ENCODE measurements around the gene LRCH1.

DNA sequence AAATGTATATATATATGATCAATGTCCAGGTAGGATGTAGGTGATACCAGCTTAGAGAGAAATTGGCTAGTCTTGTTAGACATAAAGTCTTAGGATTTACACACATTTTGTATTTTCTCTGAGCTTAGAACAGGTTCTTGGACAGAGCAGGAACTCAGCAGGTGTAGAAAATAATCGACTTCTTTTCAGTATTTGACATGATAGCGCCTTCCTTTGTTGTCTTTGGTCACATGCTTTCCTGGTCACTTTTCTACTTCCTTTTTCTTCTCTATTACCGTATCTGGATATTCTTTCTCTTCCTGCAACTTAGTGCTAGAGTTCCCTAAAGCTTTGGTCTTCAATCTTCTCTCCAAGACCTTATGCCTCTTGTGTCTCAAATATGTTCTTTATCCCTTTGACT is 107.4 kb downstream of the LRCH1 start:
- TF ChIP-seq, protein P1, sequence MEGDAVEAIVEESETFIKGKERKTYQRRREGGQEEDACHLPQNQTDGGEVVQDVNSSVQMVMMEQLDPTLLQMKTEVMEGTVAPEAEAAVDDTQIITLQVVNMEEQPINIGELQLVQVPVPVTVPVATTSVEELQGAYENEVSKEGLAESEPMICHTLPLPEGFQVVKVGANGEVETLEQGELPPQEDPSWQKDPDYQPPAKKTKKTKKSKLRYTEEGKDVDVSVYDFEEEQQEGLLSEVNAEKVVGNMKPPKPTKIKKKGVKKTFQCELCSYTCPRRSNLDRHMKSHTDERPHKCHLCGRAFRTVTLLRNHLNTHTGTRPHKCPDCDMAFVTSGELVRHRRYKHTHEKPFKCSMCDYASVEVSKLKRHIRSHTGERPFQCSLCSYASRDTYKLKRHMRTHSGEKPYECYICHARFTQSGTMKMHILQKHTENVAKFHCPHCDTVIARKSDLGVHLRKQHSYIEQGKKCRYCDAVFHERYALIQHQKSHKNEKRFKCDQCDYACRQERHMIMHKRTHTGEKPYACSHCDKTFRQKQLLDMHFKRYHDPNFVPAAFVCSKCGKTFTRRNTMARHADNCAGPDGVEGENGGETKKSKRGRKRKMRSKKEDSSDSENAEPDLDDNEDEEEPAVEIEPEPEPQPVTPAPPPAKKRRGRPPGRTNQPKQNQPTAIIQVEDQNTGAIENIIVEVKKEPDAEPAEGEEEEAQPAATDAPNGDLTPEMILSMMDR (IDR thresholded peaks at IDR 0.05): no peak
- TF ChIP-seq EP300 (IDR thresholded peaks at IDR 0.05) (no peak), POLR2AphosphoS5 (IDR thresholded peaks at IDR 0.05) (no peak), POLR2A (IDR thresholded peaks at IDR 0.05; ENCODE audit: low read depth) (no peak)

Measured in esophagus muscularis mucosa (tissue), 4 donors.